Lung (tissue), 12 donors: ENCODE measurements around the gene ZEB2. TPM values are rescaled to one million over a fixed set of nuclear protein-coding genes. Genes with fewer than 3 reads are reported as not detected.

Source experiments
- ATAC-seq: fragments of 200-7000 bp; cut with Tn5 transposase; one replicate; pipeline ENCODE4 v1.9.1; 2020; ENCODE audit warnings: moderate number of reproducible peaks; ENCODE audit not compliant: insufficient read depth, low FRiP score
- DNase-seq, 3 donors: peaks; one replicate each; pipeline ENCODE4 v3.0.0-alpha.2; 2013 to 2017
- H3K27ac ChIP-seq, 2 donors: one replicate each; pipeline ENCODE4 v1.5.1; 2013; ENCODE audit warnings: mild to moderate bottlenecking in 2 of 2, moderate library complexity in 2 of 2, control low read depth in 1 of 2, inconsistent platforms in 1 of 2, low read depth in 1 of 2, low read length in 1 of 2
- H3K27me3 ChIP-seq, 3 donors: one replicate each; pipeline ENCODE4 v1.5.1; 2013; ENCODE audit warnings: low read length in 2 of 3; ENCODE audit not compliant: control insufficient read depth in 3 of 3, insufficient read depth in 3 of 3
- H3K36me3 ChIP-seq, 4 donors: one replicate each; pipeline ENCODE4 v1.5.1; 2013; ENCODE audit warnings: low read length in 4 of 4, mild to moderate bottlenecking in 1 of 4, moderate library complexity in 1 of 4; ENCODE audit not compliant: control insufficient read depth in 4 of 4, insufficient read depth in 4 of 4
- H3K4me1 ChIP-seq, 5 donors: one replicate each; pipeline ENCODE4 v1.5.1; 2013; ENCODE audit warnings: low read length in 5 of 5, mild to moderate bottlenecking in 2 of 5, moderate library complexity in 1 of 5; ENCODE audit not compliant: control insufficient read depth in 5 of 5, insufficient read depth in 5 of 5
- H3K4me3 ChIP-seq: one replicate; pipeline ENCODE4 v1.5.1; 2013; ENCODE audit warnings: mild to moderate bottlenecking, control low read depth, moderate library complexity
- H3K9ac ChIP-seq, 2 donors: one replicate each; pipeline ENCODE4 v1.5.1; 2013; ENCODE audit warnings: low read length in 2 of 2, control low read depth in 1 of 2; ENCODE audit not compliant: insufficient read depth in 1 of 2
- H3K9me3 ChIP-seq, 4 donors: one replicate each; pipeline ENCODE4 v1.5.1; 2013; ENCODE audit warnings: low read length in 3 of 4, mild to moderate bottlenecking in 1 of 4, moderate library complexity in 1 of 4; ENCODE audit not compliant: control insufficient read depth in 4 of 4, insufficient read depth in 3 of 4
- WGBS, 2 donors: extraction: QIAGEN DNeasy Blood & Tissue Kit; methylation state at CpG; one replicate each; pipeline ENCODE4 v1.1.7; 2013; 5-methylcytosine and 5-hydroxymethylcytosine counted together
- polyA plus RNA-seq, 2 donors: library from polyadenylated mRNA; stranded (reverse); fragments of 200-250 nt; gene quantifications; one replicate each; pipeline ENCODE4 v1.2.1, GENCODE V29; 2013
- total RNA-seq, 2 donors: library from RNA; depleted of rRNA in 1 of 2; stranded (reverse); fragments of >200 nt in 1 of 2; gene quantifications; one replicate each; pipeline ENCODE4 v1.2.1, GENCODE V29; 2014 to 2021
- TF ChIP-seq, protein P1 (sequence below): IDR thresholded peaks from 2 replicates; pipeline ENCODE4 v1.5.1; 2012; ENCODE audit warnings: mild to moderate bottlenecking; ENCODE audit errors: control extremely low read depth, extremely low read depth
- donor health status: control.
- donor health status: control.
- donor health status: Bipolar disorder and iron deficiency.
- donor health status: healthy.
- donor health status: DM: yes; HTN: yes; CAD: no.

Gene ZEB2
- total and polyA plus RNA-seq, 4 donors = 27.0 to 332 (median 127) TPM

GRCh38 chr2:144401036-144401435 is 118.9 kb downstream of the ZEB2 start:
- H3K9ac ChIP-seq = no peak overlapping the region
- H3K4me1 ChIP-seq = peaks cover 0 to 45% (median 5%) of the 10 kb centered on the region in 5 donors
- H3K27me3 ChIP-seq = no peaks in the 10 kb centered on the region
- WGBS, 2 donors = 94 to 95% methylated on average over 3 of the region's 3 CpGs
- no peak overlapping the region for H3K4me3 ChIP-seq
- no peak overlapping the region for H3K27ac ChIP-seq
- no peaks in the 10 kb centered on the region for H3K9me3 ChIP-seq
- H3K36me3 ChIP-seq = peaks cover 22 to 61% (median 43%) of the 10 kb centered on the region in 4 donors
- ATAC-seq (no peak), DNase-seq (no peak)
- TF ChIP-seq, protein P1, sequence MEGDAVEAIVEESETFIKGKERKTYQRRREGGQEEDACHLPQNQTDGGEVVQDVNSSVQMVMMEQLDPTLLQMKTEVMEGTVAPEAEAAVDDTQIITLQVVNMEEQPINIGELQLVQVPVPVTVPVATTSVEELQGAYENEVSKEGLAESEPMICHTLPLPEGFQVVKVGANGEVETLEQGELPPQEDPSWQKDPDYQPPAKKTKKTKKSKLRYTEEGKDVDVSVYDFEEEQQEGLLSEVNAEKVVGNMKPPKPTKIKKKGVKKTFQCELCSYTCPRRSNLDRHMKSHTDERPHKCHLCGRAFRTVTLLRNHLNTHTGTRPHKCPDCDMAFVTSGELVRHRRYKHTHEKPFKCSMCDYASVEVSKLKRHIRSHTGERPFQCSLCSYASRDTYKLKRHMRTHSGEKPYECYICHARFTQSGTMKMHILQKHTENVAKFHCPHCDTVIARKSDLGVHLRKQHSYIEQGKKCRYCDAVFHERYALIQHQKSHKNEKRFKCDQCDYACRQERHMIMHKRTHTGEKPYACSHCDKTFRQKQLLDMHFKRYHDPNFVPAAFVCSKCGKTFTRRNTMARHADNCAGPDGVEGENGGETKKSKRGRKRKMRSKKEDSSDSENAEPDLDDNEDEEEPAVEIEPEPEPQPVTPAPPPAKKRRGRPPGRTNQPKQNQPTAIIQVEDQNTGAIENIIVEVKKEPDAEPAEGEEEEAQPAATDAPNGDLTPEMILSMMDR = no peak

DNA sequence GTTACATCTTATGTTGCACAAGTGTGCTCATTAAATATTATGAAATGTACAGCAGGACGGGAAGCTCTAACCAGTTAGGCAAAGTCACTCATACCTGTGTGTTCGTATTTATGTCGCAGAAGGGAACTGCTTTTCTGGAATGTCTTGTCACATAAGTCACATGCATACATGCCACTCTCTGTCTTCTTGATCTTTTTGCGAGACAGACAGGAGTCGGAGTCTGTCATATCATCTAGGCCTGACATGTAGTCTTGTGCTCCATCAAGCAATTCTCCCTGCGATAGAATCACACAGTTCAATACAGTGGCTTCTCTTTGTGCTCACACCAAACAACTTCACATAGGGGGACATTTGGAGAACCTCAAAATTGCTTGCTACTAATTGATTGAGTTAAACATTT is 123.6 kb downstream of the ZEB2 start:
- H3K27ac ChIP-seq = peak overlapping the region in 1 of 2 donors; percentile 33

GRCh38 chr2:144390424-144391020 is 129.4 kb downstream of the ZEB2 start:
- Histone ChIP-seq H3K36me3 (peaks cover 6 to 69% (median 30%) of the 10 kb centered on the region in 4 donors), H3K27ac (no peak overlapping the region)

More for the DNA sequence above, 123.6 kb downstream of the ZEB2 start:
- Histone ChIP-seq H3K36me3 (peaks cover 14 to 85% (median 51%) of the 10 kb centered on the region in 4 donors), H3K27me3 (no peaks in the 10 kb centered on the region), H3K4me1 (peaks cover 0 to 11% (median 0%) of the 10 kb centered on the region in 5 donors), H3K9me3 (no peaks in the 10 kb centered on the region), H3K9ac (no peak overlapping the region), H3K4me3 (no peak overlapping the region)
- ATAC-seq (no peak), DNase-seq (no peak)
- TF ChIP-seq, protein P1 = no peak
- WGBS, 2 donors = 60 to 87% methylated on average over 6 of the region's 6 CpGs

More at GRCh38 chr2:144390424-144391020, 129.4 kb downstream of the ZEB2 start:
- TF ChIP-seq, protein P1 = no peak
- H3K9me3 ChIP-seq = no peaks in the 10 kb centered on the region
- no peaks in the 10 kb centered on the region for H3K27me3 ChIP-seq
- peaks cover 0 to 8% (median 0%) of the 10 kb centered on the region in 5 donors for H3K4me1 ChIP-seq
- H3K9ac ChIP-seq = no peak overlapping the region
- ATAC-seq (no peak), DNase-seq (no peak)
- 78 to 98% methylated on average over 1 of the region's 1 CpG for WGBS, 2 donors
- H3K4me3 ChIP-seq = no peak overlapping the region
